Posterior cingulate gyrus (tissue), 11 donors: ENCODE data around the gene TMEM254.
"Not testable (repeated sequence)": the region's sequence is repeated elsewhere in the genome, so short reads cannot be mapped to it uniquely, and the experiment has no call there.

Source experiments
- DNase-seq, 10 donors: peaks; one replicate each; pipeline versions ENCODE4 v3.0.0 to v3.0.0-alpha.2; 2020 to 2021; ENCODE audit warnings: mixed read lengths in 3 of 10
- intact Hi-C: fragments of 100-400 bp; cut with DNase I; formaldehyde crosslinking; loops from one replicate; pipeline ENCODE4 v1.15.1; 2023

TMEM254 gene

DNA sequence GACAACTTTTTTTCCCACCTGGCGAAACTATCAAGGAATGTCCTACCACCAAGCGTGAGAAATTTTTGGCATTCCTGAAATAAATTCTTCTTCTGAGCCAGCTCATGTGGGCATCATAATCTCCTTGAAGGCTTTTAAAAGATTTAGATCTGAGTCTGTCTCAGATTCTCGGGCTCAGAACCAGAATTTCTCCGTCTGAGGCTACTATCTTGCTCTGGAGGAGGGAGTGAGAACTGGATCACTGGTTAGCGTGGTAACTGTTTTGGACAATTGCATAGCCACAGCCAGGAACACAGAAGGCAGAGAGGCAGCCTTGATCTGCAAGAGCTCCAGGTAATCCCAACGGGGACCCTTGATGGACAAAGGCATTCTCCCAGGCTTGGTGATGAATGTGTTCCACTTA lies 53.0 kb downstream of the TMEM254 start:
- DNase-seq = no peak
- intact Hi-C loops = no loop called here

- peak in 1 of 10 donors; percentile 68 for DNase-seq
- intact Hi-C loops = no loop called here
These were observed 54.1 kb downstream of the TMEM254 start, which contains the start of gene PLAC9 for GRCh38 chr10:80132299-80133139. PLAC9 (plus strand) TSS chr10:80132730; CDS start chr10:80132763, 33 bp downstream.

DNA sequence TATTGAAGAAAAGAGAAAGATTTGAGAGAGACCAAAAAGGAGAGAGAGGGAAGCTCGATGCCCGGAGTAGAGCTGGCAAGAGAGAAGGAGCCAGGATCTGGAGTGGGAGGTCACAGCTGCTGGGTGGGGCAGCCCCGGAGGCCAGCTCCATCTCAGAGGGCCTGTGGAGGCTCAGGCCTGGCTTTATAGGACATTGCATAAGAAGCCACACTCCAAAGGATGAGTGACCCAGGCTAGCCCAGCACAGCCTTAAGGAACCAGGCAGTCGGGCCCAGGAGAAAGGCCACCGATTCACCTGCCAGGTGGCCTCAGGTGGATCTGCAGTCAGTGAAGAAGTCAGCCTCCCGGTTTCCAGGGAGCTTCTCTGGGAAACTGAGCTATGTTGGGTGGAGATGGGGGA lies 54.7 kb downstream of the TMEM254 start:
- no peak for DNase-seq
- intact Hi-C loops = no loop called here

GRCh38 chr10:80133687-80134086 lies 55.2 kb downstream of the TMEM254 start:
- DNase-seq, intact Hi-C loops: not testable (repeated sequence)

- intact Hi-C loops = no loop called here
- DNase-seq = peak in 1 of 10 donors; percentile 72
These were observed 57.7 kb downstream of the TMEM254 start for GRCh38 chr10:80136134-80136571.

- peak in 2 of 10 donors; percentile 34 to 49 for DNase-seq
- intact Hi-C loops = no loop called here
These were observed 58.8 kb downstream of the TMEM254 start for GRCh38 chr10:80137031-80137862.

- intact Hi-C loops = no loop called here
- DNase-seq = no peak
These were observed 59.5 kb downstream of the TMEM254 start for GRCh38 chr10:80137920-80138319.

DNA sequence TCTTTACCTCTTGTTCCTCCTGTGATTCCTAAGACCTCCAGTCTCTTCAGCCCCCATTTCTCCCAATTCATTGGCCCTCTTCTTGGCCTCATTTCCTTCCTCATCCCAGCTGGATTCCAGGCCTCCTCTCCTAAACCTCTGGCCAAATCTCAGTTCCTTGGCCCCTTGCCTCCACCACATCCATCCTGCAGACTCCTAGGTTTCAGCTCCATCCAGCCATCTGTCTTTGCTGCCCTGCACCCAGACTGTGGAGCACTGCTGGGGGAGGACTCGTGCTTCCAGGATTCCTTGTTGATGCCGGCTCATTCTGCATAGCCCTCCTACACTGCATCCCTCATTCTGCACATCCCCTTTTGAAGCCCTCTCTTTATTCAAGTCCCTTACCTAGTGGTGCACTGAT lies 60.8 kb downstream of the TMEM254 start:
- intact Hi-C loops = no loop called here
- DNase-seq = peak in 1 of 10 donors; percentile 43

DNA sequence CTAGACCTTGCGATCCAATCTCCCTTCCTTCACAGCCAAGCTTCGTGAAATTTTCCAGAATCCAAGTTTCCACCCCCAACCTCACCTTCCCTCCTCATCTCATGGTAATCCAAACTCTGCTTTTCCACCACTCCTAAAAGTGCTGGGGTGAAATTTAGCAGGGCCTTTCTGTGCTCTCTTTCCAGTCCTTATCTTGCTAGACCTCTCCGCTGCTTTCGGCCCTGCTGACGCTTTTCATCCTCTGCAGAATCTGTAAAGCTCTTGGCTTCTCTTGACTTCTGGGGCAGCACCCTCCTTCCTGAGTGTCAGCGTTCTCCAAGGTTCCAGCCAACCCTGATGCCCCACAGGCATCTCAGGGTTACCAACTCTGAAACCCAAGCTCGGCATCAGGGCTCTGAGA lies 61.8 kb downstream of the TMEM254 start:
- intact Hi-C loops = no loop called here
- no peak for DNase-seq

GRCh38 chr10:80141696-80142460 lies 63.4 kb downstream of the TMEM254 start:
- peak in 1 of 10 donors; percentile 66 for DNase-seq
- intact Hi-C loops = no loop called here
